Stimulated activated CD4-positive, alpha-beta T cell treated with anti-CD3 and anti-CD28 coated beads, Interleukin-2, amount 100 ng/mL, for 4 hours (primary cell): ENCODE data around the gene TRIM10.
"Not testable (repeated sequence)": the region's sequence is repeated elsewhere in the genome, so short reads cannot be mapped to it uniquely, and the experiment has no call there.

Source experiments
- DNase-seq: peaks from one replicate; pipeline ENCODE4 v3.0.0-alpha.2; 2020; ENCODE audit warnings: low read depth

The TRIM10 gene

GRCh38 chr6:30152910-30153610, 8.0 kb downstream of the TRIM10 start:
- no peak for DNase-seq

GRCh38 chr6:30152016-30152673, 8.9 kb downstream of the TRIM10 start:
- no peak for DNase-seq

- no peak for DNase-seq
These were observed 9.4 kb downstream of the TRIM10 start for GRCh38 chr6:30151580-30151979.

- DNase-seq: no peak
These were observed 10.2 kb downstream of the TRIM10 start for GRCh38 chr6:30150671-30151395.

- no peak for DNase-seq
These were observed 11.0 kb downstream of the TRIM10 start for GRCh38 chr6:30149858-30150550.

GRCh38 chr6:30149234-30149633, 11.8 kb downstream of the TRIM10 start:
- no peak for DNase-seq

GRCh38 chr6:30147096-30147495, 13.9 kb downstream of the TRIM10 start:
- no peak for DNase-seq

GRCh38 chr6:30145818-30146217, 15.2 kb downstream of the TRIM10 start:
- no peak for DNase-seq

GRCh38 chr6:30144811-30145210, 16.2 kb downstream of the TRIM10 start:
- no peak for DNase-seq

GRCh38 chr6:30143780-30144179, 17.2 kb downstream of the TRIM10 start:
- DNase-seq: no peak

- no peak for DNase-seq
These were observed 18.3 kb downstream of the TRIM10 start for GRCh38 chr6:30142665-30143064.

GRCh38 chr6:30140240-30140639, 20.8 kb downstream of the TRIM10 start:
- not testable (repeated sequence) for DNase-seq

GRCh38 chr6:30136570-30137286, 24.3 kb downstream of the TRIM10 start:
- no peak for DNase-seq

- DNase-seq: no peak
These were observed 25.3 kb downstream of the TRIM10 start, which contains the start of gene TRIM40 for GRCh38 chr6:30135757-30136156. Gene TRIM40, plus strand, starts transcription at chr6:30136140. Its CDS starts 897 bp downstream, at chr6:30137037.

GRCh38 chr6:30135147-30135546, 25.9 kb downstream of the TRIM10 start:
- DNase-seq: no peak

GRCh38 chr6:30131947-30132497, 29.0 kb downstream of the TRIM10 start:
- DNase-seq: no peak

GRCh38 chr6:30130887-30131862, 29.8 kb downstream of the TRIM10 start:
- DNase-seq: peak; percentile 58

- no peak for DNase-seq
These were observed 30.8 kb downstream of the TRIM10 start for GRCh38 chr6:30130179-30130679.

- DNase-seq: no peak
These were observed 31.5 kb downstream of the TRIM10 start for GRCh38 chr6:30129265-30130178.
